ENCODE data around the gene NUCB2.

DNA sequence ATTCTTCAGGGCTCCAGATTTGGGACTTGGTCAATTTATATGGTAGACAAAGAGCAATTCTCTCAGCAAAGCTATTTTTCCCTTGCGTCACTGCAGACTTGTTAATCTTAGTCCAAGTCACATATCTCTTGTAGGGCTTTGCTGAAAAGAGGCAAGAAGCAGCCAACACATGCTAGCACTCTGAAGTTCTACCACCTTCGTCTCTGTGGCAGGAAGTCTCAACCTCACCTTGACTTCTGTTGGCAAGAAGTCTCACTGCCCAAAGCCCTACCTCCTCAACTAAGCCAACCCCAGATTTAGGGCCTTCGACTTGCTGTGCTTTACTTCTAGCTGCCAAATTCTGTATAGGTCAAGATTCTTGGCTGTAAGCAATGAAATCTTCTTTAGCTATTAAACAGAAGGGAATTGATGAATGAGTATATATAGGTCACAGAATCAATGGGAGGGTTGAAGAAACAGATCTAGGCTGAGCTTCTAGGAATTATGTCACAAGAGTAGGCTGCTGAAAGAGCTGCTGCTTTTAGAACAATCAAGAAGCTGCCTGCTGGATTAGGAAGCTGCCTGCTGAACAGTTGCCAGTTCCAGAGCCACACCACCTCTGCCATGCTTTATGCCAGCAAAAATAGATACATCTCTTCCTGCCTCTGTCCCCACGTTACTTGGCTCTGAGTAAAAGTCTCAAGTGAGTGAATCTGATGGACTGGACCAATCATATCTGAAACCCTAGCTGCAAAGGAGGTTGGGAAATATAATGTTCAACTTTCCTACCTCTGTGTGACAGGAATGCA is 57.5 kb downstream of the NUCB2 start:
- TF ChIP-seq, protein P1, sequence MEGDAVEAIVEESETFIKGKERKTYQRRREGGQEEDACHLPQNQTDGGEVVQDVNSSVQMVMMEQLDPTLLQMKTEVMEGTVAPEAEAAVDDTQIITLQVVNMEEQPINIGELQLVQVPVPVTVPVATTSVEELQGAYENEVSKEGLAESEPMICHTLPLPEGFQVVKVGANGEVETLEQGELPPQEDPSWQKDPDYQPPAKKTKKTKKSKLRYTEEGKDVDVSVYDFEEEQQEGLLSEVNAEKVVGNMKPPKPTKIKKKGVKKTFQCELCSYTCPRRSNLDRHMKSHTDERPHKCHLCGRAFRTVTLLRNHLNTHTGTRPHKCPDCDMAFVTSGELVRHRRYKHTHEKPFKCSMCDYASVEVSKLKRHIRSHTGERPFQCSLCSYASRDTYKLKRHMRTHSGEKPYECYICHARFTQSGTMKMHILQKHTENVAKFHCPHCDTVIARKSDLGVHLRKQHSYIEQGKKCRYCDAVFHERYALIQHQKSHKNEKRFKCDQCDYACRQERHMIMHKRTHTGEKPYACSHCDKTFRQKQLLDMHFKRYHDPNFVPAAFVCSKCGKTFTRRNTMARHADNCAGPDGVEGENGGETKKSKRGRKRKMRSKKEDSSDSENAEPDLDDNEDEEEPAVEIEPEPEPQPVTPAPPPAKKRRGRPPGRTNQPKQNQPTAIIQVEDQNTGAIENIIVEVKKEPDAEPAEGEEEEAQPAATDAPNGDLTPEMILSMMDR (IDR thresholded peaks at IDR 0.05; ENCODE audit: low read depth, low read length): no peak
- TF ChIP-seq EZH2phosphoT487 (IDR thresholded peaks at IDR 0.05; ENCODE audit: low read depth): no peak

All from OCI-LY3 (cell line).